Posterior vena cava (tissue), 2 donors: ENCODE data around the gene RAB10. TPM values are rescaled to one million over a fixed set of nuclear protein-coding genes. Genes with fewer than 3 reads are reported as not detected.

Experiments used
- DNase-seq: peaks from one replicate; pipeline ENCODE4 v3.0.0-alpha.2; 2020; ENCODE audit warnings: low spot score
- intact Hi-C, 2 donors: fragments of 100-400 bp; cut with DNase I; formaldehyde crosslinking; loops; one replicate each; pipeline versions ENCODE4 v1.14.1 to v1.14.2; 2022 to 2023
- total RNA-seq, 2 donors: library from RNA; stranded (reverse); fragmentation: NEBNext Ultra II Directional; extraction: Animal tissue kit (Norgen Biotek cat#: 25700); gene quantifications; one replicate each; pipeline ENCODE4 v1.2.1, GENCODE V29; 2021
- donor health status: DM: yes; HTN: yes; CAD: no.
- donor health status: DM: yes; HTN: yes; CAD: no.

RAB10 gene
- total RNA-seq, 2 donors from 2014 or later, result 86.1 to 94.6 TPM

- DNase-seq, result no peak
- intact Hi-C loops, result no loop called here
Observed at GRCh38 chr2:26185954-26186770, 152.3 kb downstream of the RAB10 start.

Other genes with a start within 250 kb of the RAB10 start
- gene ASXL2, start 155.6 kb upstream of the RAB10 start, total RNA-seq, result 10 to 100 TPM; 24.1 to 29.2 TPM
- 10 to 100 TPM in 1 of 2 donors, 1 to 10 TPM in 1; 3.9 to 10.9 TPM for gene KIF3C, start 51.6 kb upstream of the RAB10 start, total RNA-seq
- 1 to 10 TPM; 6.3 to 6.9 TPM for gene GAREM2, start 139.0 kb downstream of the RAB10 start, total RNA-seq
- gene HADHA, start 210.5 kb downstream of the RAB10 start, total RNA-seq, result 100 to 1,000 TPM; 104 to 113 TPM
- gene HADHB, start 210.9 kb downstream of the RAB10 start, total RNA-seq, result 100 to 1,000 TPM in 1 of 2 donors, 10 to 100 TPM in 1; 87.6 to 125 TPM